IPS DF 4.7 (cell line): Measurements from ENCODE around the gene PELI3.
"Not testable (repeated sequence)": the region's sequence is repeated elsewhere in the genome, so short reads cannot be mapped to it uniquely, and the experiment has no call there.

Source experiments
- DNase-seq: peaks from one replicate; pipeline ENCODE4 v3.0.0-alpha.2; 2013; ENCODE audit warnings: low spot score; ENCODE audit errors: extremely low read depth

The PELI3 gene, protein sequence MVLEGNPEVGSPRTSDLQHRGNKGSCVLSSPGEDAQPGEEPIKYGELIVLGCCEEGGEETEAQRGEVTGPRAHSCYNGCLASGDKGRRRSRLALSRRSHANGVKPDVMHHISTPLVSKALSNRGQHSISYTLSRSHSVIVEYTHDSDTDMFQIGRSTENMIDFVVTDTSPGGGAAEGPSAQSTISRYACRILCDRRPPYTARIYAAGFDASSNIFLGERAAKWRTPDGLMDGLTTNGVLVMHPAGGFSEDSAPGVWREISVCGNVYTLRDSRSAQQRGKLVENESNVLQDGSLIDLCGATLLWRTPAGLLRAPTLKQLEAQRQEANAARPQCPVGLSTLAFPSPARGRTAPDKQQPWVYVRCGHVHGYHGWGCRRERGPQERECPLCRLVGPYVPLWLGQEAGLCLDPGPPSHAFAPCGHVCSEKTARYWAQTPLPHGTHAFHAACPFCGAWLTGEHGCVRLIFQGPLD

DNA sequence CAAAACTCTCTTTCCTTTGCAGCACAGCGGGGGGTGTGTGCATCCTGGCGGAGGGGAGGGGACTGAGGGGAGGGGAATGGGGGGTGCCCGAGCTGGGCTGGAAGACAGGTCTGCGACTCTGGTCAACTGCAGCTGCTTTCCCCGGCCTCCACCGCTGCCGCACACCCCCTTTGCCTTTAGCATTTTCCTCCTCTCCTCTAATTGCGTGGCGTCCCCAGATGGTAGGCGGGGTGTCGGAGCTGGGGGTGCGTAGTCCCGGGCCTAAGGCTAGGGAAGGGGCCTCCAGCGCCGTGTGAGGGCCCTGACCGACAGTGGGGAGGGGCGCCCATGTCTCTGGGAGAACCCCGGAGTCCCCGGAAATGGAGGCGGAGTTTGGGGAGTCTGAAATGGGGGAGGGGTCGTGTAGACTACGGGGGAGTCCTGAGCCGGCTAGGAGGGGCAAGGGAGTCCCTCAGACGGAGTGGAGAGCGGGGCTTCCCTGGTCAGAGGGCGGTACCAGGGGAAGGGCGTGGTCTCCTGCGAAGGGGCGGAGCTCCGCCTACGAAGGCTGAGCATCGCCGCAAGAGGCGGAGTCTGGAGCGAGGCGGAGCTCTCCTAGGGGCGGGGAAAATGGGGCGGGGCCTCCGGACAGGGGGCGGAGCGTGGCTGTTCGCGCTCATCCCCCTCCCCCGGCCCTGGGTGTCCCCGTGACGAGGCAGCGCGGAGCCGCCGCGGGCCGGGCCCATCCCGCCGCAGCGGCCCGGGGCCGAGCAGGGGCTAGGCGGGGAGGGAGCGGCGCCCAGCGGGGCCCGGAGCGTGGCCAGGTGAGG, at the start of gene PELI3:
PELI3 (plus strand) TSS at position 681 of the 809 bp plus-strand sequence. CDS start 1,224 bp downstream, outside the sequence.
- DNase-seq = peak; percentile 66

GRCh38 chr11:66417000-66417399, 49.7 kb upstream of the PELI3 start:
- DNase-seq = no peak

DNA sequence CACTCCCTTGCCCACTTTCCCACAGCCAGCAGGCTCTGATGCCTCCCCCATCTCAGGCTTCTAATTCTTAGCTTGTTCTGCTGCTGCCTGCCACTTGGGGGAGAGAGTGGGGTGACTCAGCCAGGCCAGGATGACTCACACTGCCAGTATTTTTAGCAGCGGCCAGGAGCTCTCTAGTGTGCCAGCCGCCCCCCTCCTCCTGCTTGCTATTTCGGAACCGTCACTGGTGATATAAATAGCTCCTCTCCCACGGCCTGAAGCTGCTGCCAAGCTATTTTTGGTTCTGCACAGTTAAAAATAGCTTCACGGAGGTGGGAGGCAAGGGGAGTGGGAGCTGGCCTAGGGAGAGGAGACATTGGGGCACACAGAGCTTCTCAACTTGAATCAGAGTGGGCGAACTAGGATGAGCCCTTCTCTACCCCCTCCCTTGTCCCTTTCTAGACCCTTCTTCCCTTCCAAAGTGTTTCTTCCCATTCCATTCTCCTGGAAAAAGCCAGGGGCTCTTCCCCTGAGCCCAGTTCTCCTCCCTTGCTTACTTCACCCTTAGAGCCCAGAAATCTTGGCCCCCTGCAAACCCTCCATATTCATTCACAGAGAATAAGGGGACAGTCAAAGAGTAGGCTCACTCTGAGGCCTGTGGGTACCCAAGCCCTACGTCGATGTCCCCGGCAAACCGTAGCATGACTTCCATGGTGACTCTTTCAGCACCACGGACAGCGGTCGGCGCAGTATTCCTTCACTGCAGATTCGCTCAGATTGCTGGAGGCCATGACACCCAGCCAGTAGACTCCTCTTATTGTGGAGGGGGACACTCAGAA, 48.3 kb upstream of the PELI3 start:
- peak; percentile 53 for DNase-seq

DNA sequence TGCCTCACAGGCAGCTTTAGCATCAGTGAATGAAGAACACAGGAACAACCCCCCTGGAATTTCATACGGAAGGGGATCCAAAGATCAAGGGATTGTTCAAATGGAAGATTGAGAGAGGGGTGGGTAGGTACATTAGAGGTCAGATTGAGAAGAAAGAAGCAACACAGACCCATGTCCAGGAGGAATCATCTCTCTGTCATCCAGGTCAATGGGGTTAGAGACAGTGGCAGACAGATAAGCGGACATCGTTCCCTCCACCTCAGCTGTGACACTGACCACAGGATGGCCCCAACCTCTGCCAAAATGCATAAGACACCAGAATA, 47.8 kb upstream of the PELI3 start:
- no peak for DNase-seq

DNA sequence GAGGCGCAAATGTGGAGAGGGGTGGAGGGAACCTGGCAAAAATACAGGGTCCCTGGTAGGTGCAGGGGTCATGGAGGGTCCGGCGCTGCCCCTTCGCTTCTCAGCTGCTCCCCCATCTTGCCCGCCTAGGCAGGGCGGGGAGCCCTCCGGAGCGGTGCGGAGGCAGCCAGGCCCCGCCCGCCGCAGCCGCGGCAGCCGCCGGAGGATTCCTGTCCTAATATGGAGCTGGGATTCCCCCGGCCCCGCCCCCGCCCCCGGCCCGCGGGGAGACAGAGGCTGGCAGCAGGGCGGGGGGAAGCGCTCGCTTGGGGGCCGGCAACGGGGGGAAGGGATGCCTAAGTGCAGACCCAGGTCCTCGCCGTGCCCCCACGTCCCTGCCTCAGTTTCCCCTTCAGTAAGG, 46.9 kb upstream of the PELI3 start:
- no peak for DNase-seq

DNA sequence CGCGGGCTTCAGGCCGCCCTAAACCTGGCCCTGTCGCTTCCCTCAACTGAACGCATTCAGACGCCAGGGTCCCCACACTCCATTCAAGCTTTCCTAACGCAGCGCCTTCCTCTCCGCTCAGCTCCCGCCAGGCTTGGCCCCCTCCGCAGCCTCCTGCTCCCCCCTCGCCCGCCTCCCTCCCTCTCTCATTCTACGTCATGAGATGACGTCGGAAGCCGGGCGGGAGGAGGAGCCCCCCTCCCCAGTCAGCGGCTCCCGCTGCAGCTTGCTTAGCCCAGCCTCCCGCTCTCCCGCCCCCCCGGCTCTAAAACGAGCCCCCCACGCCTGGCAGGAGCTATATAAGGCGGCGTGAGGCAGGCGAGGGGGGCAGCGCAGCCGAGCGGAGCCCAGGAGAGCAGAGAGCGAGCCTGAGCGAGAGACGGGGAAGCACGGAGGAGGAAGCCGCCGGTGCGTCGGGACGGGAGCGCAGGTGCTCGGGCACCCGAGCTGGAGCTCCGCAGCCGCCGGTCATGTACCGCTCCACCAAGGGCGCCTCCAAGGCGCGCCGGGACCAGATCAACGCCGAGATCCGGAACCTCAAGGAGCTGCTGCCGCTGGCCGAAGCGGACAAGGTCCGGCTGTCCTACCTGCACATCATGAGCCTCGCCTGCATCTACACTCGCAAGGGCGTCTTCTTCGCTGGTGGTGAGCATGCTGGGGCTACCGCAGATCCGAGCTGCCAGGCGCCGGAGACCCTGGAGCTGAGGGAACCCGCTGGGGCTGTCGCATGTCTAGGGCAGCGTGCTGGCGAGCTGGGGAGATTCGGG, 45.8 kb upstream of the PELI3 start, which contains the start of gene NPAS4:
NPAS4 (plus strand) TSS at position 365 of the 806 bp plus-strand sequence; CDS start at position 510, 145 bp downstream.
- no peak for DNase-seq

DNA sequence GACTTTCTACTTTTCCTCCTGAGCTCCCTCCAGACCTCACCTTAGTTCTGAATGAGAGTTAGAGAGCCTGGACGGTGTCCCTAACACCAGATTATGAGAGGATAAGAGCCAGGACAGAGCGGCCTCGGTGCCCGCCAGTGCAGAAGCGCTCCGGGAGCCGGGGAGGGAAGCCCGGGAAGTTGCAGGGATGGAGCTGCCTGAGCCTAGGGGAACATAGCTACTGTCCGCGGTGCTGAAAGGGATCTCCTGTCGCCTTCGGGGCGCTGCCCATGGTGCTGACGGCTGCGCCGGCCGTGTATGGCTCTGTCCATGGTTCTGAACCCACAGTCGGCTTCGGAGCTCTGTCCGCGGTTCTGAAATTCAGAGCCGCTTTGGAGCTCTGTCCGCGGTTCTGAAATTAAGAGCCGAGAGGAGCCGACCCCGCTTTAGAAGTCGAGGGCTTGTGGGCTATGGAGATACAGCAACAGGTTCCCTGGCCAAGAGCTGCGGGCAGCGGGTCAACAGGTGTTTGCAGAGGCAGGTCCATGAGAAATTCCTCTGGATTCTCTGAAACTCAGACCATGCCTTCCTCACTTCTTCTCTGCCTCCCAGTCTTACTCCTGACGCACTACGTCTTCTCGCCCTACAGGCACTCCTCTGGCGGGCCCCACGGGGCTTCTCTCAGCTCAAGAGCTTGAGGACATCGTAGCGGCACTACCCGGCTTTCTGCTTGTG, 45.1 kb upstream of the PELI3 start:
- peak; percentile 62 for DNase-seq

DNA sequence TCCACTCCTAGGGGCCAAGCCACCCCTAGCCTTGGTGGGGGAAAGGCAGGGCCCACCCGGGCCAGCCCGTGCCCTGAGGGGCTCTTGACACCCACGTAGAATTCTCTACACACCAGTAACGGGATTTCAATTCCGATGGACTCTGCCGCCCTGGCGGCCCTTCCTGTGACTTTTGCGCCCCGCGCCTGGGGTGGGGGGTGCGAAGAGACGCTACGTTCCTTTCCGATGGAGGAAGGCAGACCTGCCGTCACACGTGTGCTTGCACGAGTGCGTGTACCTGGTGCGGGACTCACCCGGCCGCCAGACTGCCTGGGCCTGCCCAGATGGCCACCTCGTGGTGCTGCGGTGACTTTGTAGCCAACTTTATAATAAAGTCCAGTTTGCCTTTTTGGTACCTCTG, 40.4 kb upstream of the PELI3 start:
- no peak for DNase-seq

DNA sequence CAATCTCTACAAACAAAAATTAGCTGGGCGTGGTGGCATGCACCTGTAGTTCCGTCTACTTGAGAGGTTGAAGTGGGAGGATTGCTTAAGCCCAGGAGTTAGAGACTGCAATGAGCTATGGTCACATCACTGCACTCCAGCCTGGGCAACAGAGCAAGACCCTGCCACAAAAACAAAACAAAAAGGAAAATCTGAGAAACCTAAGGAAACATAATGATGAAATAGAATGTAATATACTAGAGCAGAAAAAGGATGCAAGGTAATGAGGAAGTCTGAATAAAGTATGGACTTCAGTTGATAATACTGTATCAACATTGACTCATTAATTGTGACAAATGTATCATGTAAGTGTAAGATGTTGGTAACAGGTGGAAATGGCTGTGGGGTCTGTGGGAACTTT, 37.8 kb upstream of the PELI3 start:
- no peak for DNase-seq

- DNase-seq = no peak
These were observed 36.6 kb upstream of the PELI3 start for GRCh38 chr11:66429983-66430602.

DNA sequence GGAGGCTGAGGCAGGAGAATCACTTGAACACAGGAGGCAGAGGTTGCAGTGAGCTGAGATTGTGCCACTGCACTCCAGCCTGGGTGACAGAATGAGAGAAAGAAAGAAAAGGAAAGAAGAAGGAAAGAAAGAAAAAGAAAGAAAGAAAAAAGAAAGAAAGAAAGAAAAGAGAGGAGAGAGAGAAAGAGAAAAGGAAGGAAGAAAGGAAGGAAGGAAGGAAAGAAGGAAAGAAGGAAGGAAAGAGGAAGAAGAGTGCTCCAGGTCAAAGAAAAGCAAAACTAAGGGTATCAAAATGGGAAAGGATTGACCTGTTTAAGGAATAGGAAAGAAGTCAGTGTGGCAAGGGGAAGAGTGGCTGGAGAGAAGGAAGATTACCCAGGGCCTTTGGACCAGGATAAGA, 35.4 kb upstream of the PELI3 start:
- not testable (repeated sequence) for DNase-seq

DNA sequence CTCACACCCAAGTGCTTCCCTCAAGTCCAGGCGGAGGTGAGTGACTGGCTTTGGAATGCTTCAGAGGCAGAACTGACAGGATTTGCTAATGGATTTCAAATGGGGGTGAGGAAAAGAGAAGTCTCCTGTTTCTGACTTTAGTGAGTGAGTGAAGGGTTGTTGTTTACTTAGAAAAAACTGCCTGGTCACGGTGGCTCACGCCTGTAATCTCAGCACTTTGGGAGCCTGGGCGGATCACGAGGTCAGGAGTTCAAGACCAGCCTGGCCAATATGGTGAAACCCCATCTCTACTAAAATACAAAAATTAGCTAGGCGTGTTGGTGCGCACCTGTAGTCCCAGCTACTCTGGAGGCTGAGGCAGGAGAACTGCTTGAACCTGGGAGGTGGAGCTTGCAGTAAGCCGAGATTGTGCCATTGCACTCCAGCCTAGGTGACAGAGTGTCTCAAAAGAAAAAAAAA, 34.8 kb upstream of the PELI3 start:
- DNase-seq = not testable (repeated sequence)

- DNase-seq = no peak
These were observed 34.1 kb upstream of the PELI3 start for GRCh38 chr11:66432597-66432996.

DNA sequence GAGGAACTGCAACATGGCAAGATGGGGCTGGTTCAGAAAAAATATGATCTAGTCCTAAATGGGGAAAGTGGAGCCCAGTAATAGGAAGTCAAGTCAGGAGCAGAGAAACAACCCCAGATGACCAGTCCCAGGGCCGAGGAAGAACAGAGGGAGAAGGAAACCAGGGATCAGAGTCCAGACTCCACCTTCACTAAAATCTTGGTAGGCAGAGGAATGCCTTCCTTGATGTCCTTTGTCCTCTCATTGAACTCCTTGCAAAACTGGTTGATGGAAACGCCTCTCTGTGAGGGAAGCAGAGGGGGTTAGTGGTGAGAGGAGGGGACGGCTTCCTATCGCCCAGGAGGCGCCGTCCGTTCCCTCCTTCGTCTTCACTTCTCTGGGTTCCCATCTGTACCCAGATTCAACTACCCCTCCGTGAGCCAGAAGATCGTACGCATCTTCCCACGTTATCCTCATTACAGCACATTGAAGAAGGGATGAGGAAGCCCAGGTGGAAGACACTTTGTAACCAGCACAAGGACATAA, 28.7 kb upstream of the PELI3 start:
- no peak for DNase-seq

- DNase-seq = peak; percentile 96
These were observed 27.9 kb upstream of the PELI3 start, which contains the start of gene MRPL11 for GRCh38 chr11:66438504-66439466. TSS of gene MRPL11 (minus strand) at chr11:66438848. CDS start at chr11:66438754, 94 bp downstream.

DNA sequence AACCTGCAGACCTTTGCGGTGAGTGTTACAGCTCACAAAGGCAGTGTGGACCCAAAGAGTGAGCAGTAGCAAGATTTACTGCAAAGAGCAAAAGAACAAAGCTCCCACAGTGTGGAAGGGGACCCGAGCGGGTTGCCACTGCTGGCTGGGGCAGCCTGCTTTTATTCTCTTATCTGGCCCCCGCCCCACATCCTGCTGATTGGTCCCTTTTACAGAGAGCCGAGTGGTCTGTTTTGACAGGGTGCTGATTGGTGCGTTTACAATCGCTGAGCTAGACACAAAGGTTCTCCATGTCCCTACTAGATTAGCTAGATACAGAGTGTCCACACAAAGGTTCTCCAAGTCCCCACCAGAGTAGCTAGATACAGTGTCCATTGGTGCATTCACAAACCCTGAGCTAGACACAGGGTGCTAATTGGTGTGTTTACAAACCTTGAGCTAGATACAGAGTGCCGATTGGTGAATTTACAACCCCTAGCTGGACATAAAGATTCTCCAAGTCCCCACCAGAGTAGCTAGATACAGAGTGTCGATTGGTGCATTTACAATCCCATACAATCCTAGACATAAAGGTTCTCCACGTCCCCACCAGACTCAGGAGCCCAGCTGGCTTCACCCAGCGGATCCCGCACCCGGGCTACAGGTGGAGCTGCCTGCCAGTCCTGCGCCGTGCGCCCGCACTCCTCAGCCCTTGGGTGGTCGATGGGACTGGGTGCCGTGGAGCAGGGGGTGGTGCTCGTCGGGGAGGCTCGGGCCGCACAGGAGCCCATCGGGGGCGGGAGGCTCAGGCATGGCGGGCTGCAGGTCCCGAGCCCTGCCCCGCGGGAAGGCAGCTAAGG, 26.4 kb upstream of the PELI3 start:
- DNase-seq = not testable (repeated sequence)

GRCh38 chr11:66440940-66441282, 25.8 kb upstream of the PELI3 start:
- not testable (repeated sequence) for DNase-seq
